Erythroblast (primary cell): Measurements from ENCODE around the gene MED27.

ENCODE experiments used
- GATA1 ChIP-seq: IDR thresholded peaks from 2 replicates; pipeline ENCODE4 v1.6.1; 2011; ENCODE audit warnings: low read depth, mild to moderate bottlenecking, control low read depth, low read length, moderate library complexity
- POLR2A ChIP-seq: IDR thresholded peaks from 2 replicates; pipeline ENCODE4 v1.6.1; 2011; ENCODE audit warnings: mild to moderate bottlenecking, low read length

DNA sequence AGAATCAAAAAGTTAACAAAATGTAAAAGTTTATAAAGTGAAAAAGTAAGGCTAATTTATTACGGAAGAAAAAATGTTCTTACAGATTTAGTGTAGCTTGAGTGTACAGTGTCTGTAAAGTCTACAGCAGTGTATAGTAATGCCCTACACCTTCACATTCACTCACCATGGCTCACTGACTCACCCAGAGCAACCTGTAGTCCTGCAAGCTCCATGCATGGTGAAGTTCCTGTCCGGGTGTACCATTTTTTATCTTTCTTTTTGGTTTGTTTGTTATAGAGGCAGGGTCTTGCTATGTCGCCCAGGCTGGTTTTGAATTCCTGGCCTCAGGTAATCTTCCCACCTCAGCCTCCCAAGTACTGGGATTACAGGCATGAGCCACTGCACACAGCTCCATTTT, 93.6 kb downstream of the MED27 start:
- TF ChIP-seq GATA1 (no peak), POLR2A (no peak)
